Astrocyte (in vitro differentiated cells and primary cell): ENCODE data around the gene RIPOR2. TPM values are rescaled to one million over a fixed set of nuclear protein-coding genes. Genes with fewer than 3 reads are reported as not detected.

ENCODE experiments used
- DNase-seq: peaks from one replicate; pipeline ENCODE4 v3.0.0-alpha.2; 2010; ENCODE audit warnings: low read depth
- FAIRE-seq: peaks from 2 replicates; lab custom pipeline; 2011; peaks lifted over from hg19 to GRCh38; lab: Jason Lieb, UNC
- H2AFZ ChIP-seq: 2 replicates; pipeline ENCODE4 v1.6.0; 2012; ENCODE audit warnings: low read depth, low read length, inconsistent platforms
- H3K27ac ChIP-seq: 2 replicates; pipeline ENCODE4 v1.5.1; 2011; ENCODE audit warnings: low read depth, low read length, inconsistent platforms
- H3K27me3 ChIP-seq: 2 replicates; pipeline ENCODE4 v1.6.0; 2011; ENCODE audit warnings: low read length, inconsistent platforms; ENCODE audit not compliant: insufficient read depth
- H3K36me3 ChIP-seq: 2 replicates; pipeline ENCODE4 v1.5.1; 2011; ENCODE audit warnings: low read length, inconsistent platforms; ENCODE audit not compliant: insufficient read depth
- H3K4me1 ChIP-seq: 2 replicates; pipeline ENCODE4 v1.5.1; 2011; ENCODE audit warnings: low read length, inconsistent platforms; ENCODE audit not compliant: insufficient read depth
- H3K4me2 ChIP-seq: 2 replicates; pipeline ENCODE4 v1.6.0; 2012; ENCODE audit warnings: low read length, inconsistent platforms
- H3K4me3 ChIP-seq: 2 replicates; pipeline ENCODE4 v1.5.1; 2011; ENCODE audit warnings: low read depth, mild to moderate bottlenecking, low read length, inconsistent platforms; ENCODE audit not compliant: insufficient read depth
- H3K79me2 ChIP-seq: 2 replicates; pipeline ENCODE4 v1.6.0; 2012; ENCODE audit warnings: mild to moderate bottlenecking, low read length, inconsistent platforms; ENCODE audit not compliant: insufficient read depth
- H3K9ac ChIP-seq: 2 replicates; pipeline ENCODE4 v1.6.0; 2012; ENCODE audit warnings: mild to moderate bottlenecking, low read length, inconsistent platforms
- H3K9me3 ChIP-seq: 2 replicates; pipeline ENCODE4 v1.5.1; 2012; ENCODE audit warnings: low read depth, mild to moderate bottlenecking, low read length, inconsistent platforms; ENCODE audit not compliant: insufficient read depth
- H4K20me1 ChIP-seq: 2 replicates; pipeline ENCODE4 v1.6.0; 2012; ENCODE audit warnings: low read length, inconsistent platforms; ENCODE audit not compliant: insufficient read depth
- H3K27ac Mint-ChIP-seq: one replicate; pipeline ENCODE4 v1.8.0; 2021; ENCODE audit warnings: mild to moderate bottlenecking, mixed read lengths; ENCODE audit not compliant: unreplicated experiment
- H3K27me3 Mint-ChIP-seq: one replicate; pipeline ENCODE4 v1.8.0; 2021; ENCODE audit warnings: low read depth, mixed read lengths; ENCODE audit not compliant: unreplicated experiment
- H3K36me3 Mint-ChIP-seq: one replicate; pipeline ENCODE4 v1.8.0; 2021; ENCODE audit warnings: low read depth, mixed read lengths; ENCODE audit not compliant: unreplicated experiment
- H3K4me1 Mint-ChIP-seq: one replicate; pipeline ENCODE4 v1.8.0; 2021; ENCODE audit warnings: low read depth, mixed read lengths; ENCODE audit not compliant: unreplicated experiment
- H3K4me3 Mint-ChIP-seq: one replicate; pipeline ENCODE4 v1.8.0; 2021; ENCODE audit warnings: mild to moderate bottlenecking, moderate library complexity, mixed read lengths; ENCODE audit not compliant: unreplicated experiment
- H3K9me3 Mint-ChIP-seq: one replicate; pipeline ENCODE4 v1.8.0; 2021; ENCODE audit warnings: mild to moderate bottlenecking, mixed read lengths; ENCODE audit not compliant: unreplicated experiment
- EZH2 ChIP-seq: IDR thresholded peaks from 2 replicates; pipeline ENCODE4 v1.6.1; 2012; ENCODE audit warnings: mild to moderate bottlenecking, low read length, inconsistent platforms; ENCODE audit not compliant: insufficient read depth
- total RNA-seq: library from RNA; stranded (reverse); gene quantifications from 2 replicates; pipeline ENCODE4 v1.2.1, GENCODE V29; 2021
- TF ChIP-seq, protein P1 (sequence below): IDR thresholded peaks from 2 replicates; pipeline ENCODE4 v1.5.1; 2011; ENCODE audit warnings: low read depth, mild to moderate bottlenecking, inconsistent platforms, low read length, moderate library complexity; ENCODE audit not compliant: insufficient read depth

RIPOR2 gene
- total RNA-seq, 1 donor from 2014 or later, result 0.95 TPM

GRCh38 chr6:24899136-24899996, 36.4 kb downstream of the RIPOR2 start:
- Histone ChIP-seq H3K4me1 (peaks cover 8% of the 10 kb centered on the region), H2AFZ (peak overlapping the region; percentile 55), H3K4me2 (peak overlapping the region; percentile 36), H3K9ac (peak overlapping the region; percentile 6), H3K27ac (no peak overlapping the region), H3K4me3 (no peak overlapping the region), H3K9me3 (no peaks in the 10 kb centered on the region), H3K36me3 (no peaks in the 10 kb centered on the region), H3K27me3 (no peaks in the 10 kb centered on the region), H4K20me1 (no peaks in the 10 kb centered on the region), H3K79me2 (no peaks in the 10 kb centered on the region)
- no peaks in the 10 kb centered on the region for H3K27me3 Mint-ChIP-seq
- no peak overlapping the region for H3K4me3 Mint-ChIP-seq
- DNase-seq (no peak), FAIRE-seq (no peak)
- peaks cover 3% of the 10 kb centered on the region for H3K4me1 Mint-ChIP-seq
- TF ChIP-seq, protein P1, sequence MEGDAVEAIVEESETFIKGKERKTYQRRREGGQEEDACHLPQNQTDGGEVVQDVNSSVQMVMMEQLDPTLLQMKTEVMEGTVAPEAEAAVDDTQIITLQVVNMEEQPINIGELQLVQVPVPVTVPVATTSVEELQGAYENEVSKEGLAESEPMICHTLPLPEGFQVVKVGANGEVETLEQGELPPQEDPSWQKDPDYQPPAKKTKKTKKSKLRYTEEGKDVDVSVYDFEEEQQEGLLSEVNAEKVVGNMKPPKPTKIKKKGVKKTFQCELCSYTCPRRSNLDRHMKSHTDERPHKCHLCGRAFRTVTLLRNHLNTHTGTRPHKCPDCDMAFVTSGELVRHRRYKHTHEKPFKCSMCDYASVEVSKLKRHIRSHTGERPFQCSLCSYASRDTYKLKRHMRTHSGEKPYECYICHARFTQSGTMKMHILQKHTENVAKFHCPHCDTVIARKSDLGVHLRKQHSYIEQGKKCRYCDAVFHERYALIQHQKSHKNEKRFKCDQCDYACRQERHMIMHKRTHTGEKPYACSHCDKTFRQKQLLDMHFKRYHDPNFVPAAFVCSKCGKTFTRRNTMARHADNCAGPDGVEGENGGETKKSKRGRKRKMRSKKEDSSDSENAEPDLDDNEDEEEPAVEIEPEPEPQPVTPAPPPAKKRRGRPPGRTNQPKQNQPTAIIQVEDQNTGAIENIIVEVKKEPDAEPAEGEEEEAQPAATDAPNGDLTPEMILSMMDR, result no peak
- TF ChIP-seq EZH2, result no peak
- H3K9me3 Mint-ChIP-seq, result peaks cover 3% of the 10 kb centered on the region
- H3K27ac Mint-ChIP-seq, result no peak overlapping the region
- H3K36me3 Mint-ChIP-seq, result no peaks in the 10 kb centered on the region

DNA sequence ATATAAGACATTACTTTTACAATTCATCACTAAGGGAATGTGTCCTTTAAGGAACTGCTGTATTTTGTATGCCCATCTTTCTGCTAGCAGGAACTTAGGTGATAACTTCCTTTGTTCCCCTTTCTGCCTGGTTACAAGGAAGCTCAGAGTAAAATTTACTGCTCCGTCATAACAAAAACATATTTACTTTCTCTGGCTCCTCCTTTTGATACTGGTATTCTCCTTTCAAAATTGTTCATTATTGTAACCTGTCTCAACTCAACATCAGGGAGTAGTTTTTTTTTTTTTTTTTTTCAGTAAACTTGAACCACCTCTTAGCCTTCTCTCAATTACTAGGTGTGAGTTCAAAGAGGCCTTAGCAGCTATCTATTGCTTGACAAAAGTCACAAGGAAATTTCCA, 37.1 kb downstream of the RIPOR2 start:
- Histone ChIP-seq H3K4me1 (peaks cover 8% of the 10 kb centered on the region), H3K27ac (no peak overlapping the region), H3K9me3 (no peaks in the 10 kb centered on the region), H4K20me1 (no peaks in the 10 kb centered on the region), H3K36me3 (no peaks in the 10 kb centered on the region), H2AFZ (no peak overlapping the region), H3K4me3 (no peak overlapping the region), H3K4me2 (no peak overlapping the region), H3K79me2 (no peaks in the 10 kb centered on the region), H3K27me3 (no peaks in the 10 kb centered on the region), H3K9ac (no peak overlapping the region)
- H3K4me3 Mint-ChIP-seq, result no peak overlapping the region
- H3K27ac Mint-ChIP-seq, result no peak overlapping the region
- H3K36me3 Mint-ChIP-seq, result no peaks in the 10 kb centered on the region
- peaks cover 2% of the 10 kb centered on the region for H3K27me3 Mint-ChIP-seq
- no peak for TF ChIP-seq EZH2
- TF ChIP-seq, protein P1, result no peak
- H3K9me3 Mint-ChIP-seq, result peaks cover 3% of the 10 kb centered on the region
- no peak for DNase-seq
- peaks cover 3% of the 10 kb centered on the region for H3K4me1 Mint-ChIP-seq
- FAIRE-seq, result no peak

- no peaks in the 10 kb centered on the region for H3K9me3 ChIP-seq
- DNase-seq, result no peak
- H3K4me1 ChIP-seq, result peaks cover under 1% of the 10 kb centered on the region
- no peaks in the 10 kb centered on the region for H3K27me3 ChIP-seq
- H3K79me2 ChIP-seq, result no peaks in the 10 kb centered on the region
- H3K4me3 Mint-ChIP-seq, result no peak overlapping the region
- FAIRE-seq, result no peak
- no peaks in the 10 kb centered on the region for H3K36me3 ChIP-seq
- H3K4me3 ChIP-seq, result no peak overlapping the region
- H3K9ac ChIP-seq, result no peak overlapping the region
- no peaks in the 10 kb centered on the region for H3K36me3 Mint-ChIP-seq
- no peak overlapping the region for H3K27ac Mint-ChIP-seq
- H3K27me3 Mint-ChIP-seq, result peaks cover 5% of the 10 kb centered on the region
- TF ChIP-seq, protein P1, result no peak
- no peak for TF ChIP-seq EZH2
- H3K27ac ChIP-seq, result no peak overlapping the region
- H3K4me1 Mint-ChIP-seq, result no peaks in the 10 kb centered on the region
- no peaks in the 10 kb centered on the region for H4K20me1 ChIP-seq
- H2AFZ ChIP-seq, result no peak overlapping the region
- no peak overlapping the region for H3K4me2 ChIP-seq
- no peaks in the 10 kb centered on the region for H3K9me3 Mint-ChIP-seq
These were observed 38.6 kb downstream of the RIPOR2 start for GRCh38 chr6:24897186-24897585.
